Keratinocyte (primary cell): ENCODE measurements around the gene SVOPL. TPM values are rescaled to one million over a fixed set of nuclear protein-coding genes. Genes with fewer than 3 reads are reported as not detected.
"Not testable (repeated sequence)": the region's sequence is repeated elsewhere in the genome, so short reads cannot be mapped to it uniquely, and the experiment has no call there.

ENCODE experiments used
- DNase-seq: peaks from one replicate; pipeline ENCODE4 v3.0.0-alpha.2; 2011; ENCODE audit warnings: low read depth, missing footprints, low spot score
- FAIRE-seq: peaks from 2 replicates; lab custom pipeline; 2011; peaks lifted over from hg19 to GRCh38; lab: Jason Lieb, UNC
- H2AFZ ChIP-seq: 2 replicates; pipeline ENCODE4 v1.6.0; 2012; ENCODE audit warnings: low read length, control low read depth, inconsistent platforms; ENCODE audit not compliant: control insufficient read depth
- H3K27ac ChIP-seq: 2 replicates; pipeline ENCODE4 v1.5.1; 2011; ENCODE audit warnings: low read length; ENCODE audit not compliant: control insufficient read depth, insufficient read depth
- H3K27me3 ChIP-seq: 3 replicates; pipeline ENCODE4 v1.6.0; 2011; ENCODE audit warnings: low read length; ENCODE audit not compliant: control insufficient read depth, insufficient read depth; ENCODE audit errors: extremely low read depth
- H3K36me3 ChIP-seq, 2 experiments: 2 replicates in 1 of 2; 3 replicates in 1 of 2; pipeline ENCODE4 v1.5.1; 2011; ENCODE audit warnings: low read length in 2 of 2, mild to moderate bottlenecking in 1 of 2; ENCODE audit not compliant: control insufficient read depth in 2 of 2, insufficient read depth in 2 of 2; ENCODE audit errors: extremely low read depth in 1 of 2
- H3K4me1 ChIP-seq: 3 replicates; pipeline ENCODE4 v1.5.1; 2011; ENCODE audit warnings: low read length; ENCODE audit not compliant: control insufficient read depth, insufficient read depth; ENCODE audit errors: extremely low read depth
- H3K4me2 ChIP-seq: 3 replicates; pipeline ENCODE4 v1.6.0; 2011; ENCODE audit warnings: low read depth, low read length; ENCODE audit not compliant: control insufficient read depth, insufficient read depth; ENCODE audit errors: extremely low read depth
- H3K4me3 ChIP-seq, 3 experiments: fragments of 200-600 bp in 1 of 3; sonication (generic) in 1 of 3; 2 replicates in 2 of 3; 3 replicates in 1 of 3; pipeline ENCODE4 v1.5.1; 2011 to 2016; ENCODE audit warnings: low read length in 3 of 3, mild to moderate bottlenecking in 3 of 3, control low read depth in 2 of 3, inconsistent platforms in 1 of 3, low read depth in 1 of 3, mixed read lengths in 1 of 3, mixed run types in 1 of 3, moderate library complexity in 1 of 3; ENCODE audit not compliant: control insufficient read depth in 2 of 3, insufficient read depth in 2 of 3; ENCODE audit errors: extremely low read depth in 1 of 3
- H3K79me2 ChIP-seq: 2 replicates; pipeline ENCODE4 v1.6.0; 2012; ENCODE audit warnings: low read length; ENCODE audit not compliant: control insufficient read depth, insufficient read depth
- H3K9ac ChIP-seq: 3 replicates; pipeline ENCODE4 v1.6.0; 2011; ENCODE audit warnings: low read length; ENCODE audit not compliant: control insufficient read depth, insufficient read depth; ENCODE audit errors: extremely low read depth
- H3K9me1 ChIP-seq: 3 replicates; pipeline ENCODE4 v1.6.0; 2011; ENCODE audit warnings: low read length; ENCODE audit not compliant: control insufficient read depth, insufficient read depth; ENCODE audit errors: extremely low read depth
- H3K9me3 ChIP-seq: 2 replicates; pipeline ENCODE4 v1.5.1; 2012; ENCODE audit warnings: low read depth, low read length; ENCODE audit not compliant: control insufficient read depth
- H4K20me1 ChIP-seq: 3 replicates; pipeline ENCODE4 v1.6.0; 2011; ENCODE audit warnings: low read length; ENCODE audit not compliant: control insufficient read depth, insufficient read depth; ENCODE audit errors: extremely low read depth
- EZH2 ChIP-seq: IDR thresholded peaks from one replicate; pipeline ENCODE4 v1.6.1; 2012; ENCODE audit warnings: inconsistent platforms, mild to moderate bottlenecking, low read length, moderate library complexity
- dilution Hi-C: fragments of 300-500 bp; cut with MboI; formaldehyde crosslinking; loops from one replicate; pipeline ENCODE4 v1.7.0; 2020; ENCODE audit warnings: low sequenced_read_pairs; ENCODE audit not compliant: extremely low pct_ligation_motif_present
- polyA plus RNA-seq, 5 experiments: library from polyadenylated mRNA; depleted of rRNA in 3 of 5; stranded (reverse) in 3 of 5; stranded (forward) in 1 of 5; unstranded in 1 of 5; fragments of >200 nt; gene quantifications; 1 replicate in 1 of 5; 2 replicates in 3 of 5; 3 replicates in 1 of 5; pipeline versions ENCODE4 v1.2.1 to v1.2.3, GENCODE V29; 2011 to 2012; ENCODE audit warnings: missing spikeins in 2 of 5, low read depth in 1 of 5, low replicate concordance in 1 of 5
- TF ChIP-seq, protein P1 (sequence below), 3 experiments: IDR thresholded peaks in 1 of 3; conservative IDR thresholded peaks in 1 of 3; optimal IDR thresholded peaks in 1 of 3; 2 replicates in 2 of 3; 3 replicates in 1 of 3; pipeline versions ENCODE3 to v1.5.1; 2011; ENCODE audit warnings: low read length in 3 of 3, mild to moderate bottlenecking in 3 of 3, moderate library complexity in 2 of 3, control low read depth in 1 of 3, inconsistent platforms in 1 of 3; ENCODE audit not compliant: insufficient read depth in 2 of 3; ENCODE audit errors: extremely low read depth in 1 of 3

The SVOPL gene
- polyA plus RNA-seq, 1 donor (not counting 4 experiments of a cell fraction or from before 2014, with no cell fraction given): not detected

GRCh38 chr7:138698281-138698680 is 2.9 kb downstream of the SVOPL start:
- dilution Hi-C loops: no loop called here
- no peak overlapping the region for H3K4me2 ChIP-seq
- no peak overlapping the region for H3K9ac ChIP-seq
- FAIRE-seq (no peak), DNase-seq (no peak)
- H2AFZ ChIP-seq: no peak overlapping the region
- H3K9me1 ChIP-seq: no peaks in the 10 kb centered on the region
- no peaks in the 10 kb centered on the region for H3K27me3 ChIP-seq
- no peak overlapping the region for H3K4me3 ChIP-seq
- no peaks in the 10 kb centered on the region for H4K20me1 ChIP-seq
- H3K27ac ChIP-seq: no peak overlapping the region
- no peaks in the 10 kb centered on the region for H3K79me2 ChIP-seq
- no peaks in the 10 kb centered on the region for H3K9me3 ChIP-seq
- H3K36me3 ChIP-seq: no peaks in the 10 kb centered on the region
- no peaks in the 10 kb centered on the region for H3K4me1 ChIP-seq
- TF ChIP-seq EZH2: no peak

- Histone ChIP-seq H3K4me2 (no peak overlapping the region), H3K36me3 (no peaks in the 10 kb centered on the region), H3K9ac (no peak overlapping the region), H3K79me2 (no peaks in the 10 kb centered on the region), H3K9me3 (no peaks in the 10 kb centered on the region), H3K9me1 (no peaks in the 10 kb centered on the region), H3K4me1 (no peaks in the 10 kb centered on the region), H3K4me3 (no peak overlapping the region), H3K27me3 (no peaks in the 10 kb centered on the region), H4K20me1 (no peaks in the 10 kb centered on the region), H2AFZ (no peak overlapping the region), H3K27ac (no peak overlapping the region)
- dilution Hi-C loops: no loop called here
- DNase-seq: no peak
- TF ChIP-seq, protein P1, sequence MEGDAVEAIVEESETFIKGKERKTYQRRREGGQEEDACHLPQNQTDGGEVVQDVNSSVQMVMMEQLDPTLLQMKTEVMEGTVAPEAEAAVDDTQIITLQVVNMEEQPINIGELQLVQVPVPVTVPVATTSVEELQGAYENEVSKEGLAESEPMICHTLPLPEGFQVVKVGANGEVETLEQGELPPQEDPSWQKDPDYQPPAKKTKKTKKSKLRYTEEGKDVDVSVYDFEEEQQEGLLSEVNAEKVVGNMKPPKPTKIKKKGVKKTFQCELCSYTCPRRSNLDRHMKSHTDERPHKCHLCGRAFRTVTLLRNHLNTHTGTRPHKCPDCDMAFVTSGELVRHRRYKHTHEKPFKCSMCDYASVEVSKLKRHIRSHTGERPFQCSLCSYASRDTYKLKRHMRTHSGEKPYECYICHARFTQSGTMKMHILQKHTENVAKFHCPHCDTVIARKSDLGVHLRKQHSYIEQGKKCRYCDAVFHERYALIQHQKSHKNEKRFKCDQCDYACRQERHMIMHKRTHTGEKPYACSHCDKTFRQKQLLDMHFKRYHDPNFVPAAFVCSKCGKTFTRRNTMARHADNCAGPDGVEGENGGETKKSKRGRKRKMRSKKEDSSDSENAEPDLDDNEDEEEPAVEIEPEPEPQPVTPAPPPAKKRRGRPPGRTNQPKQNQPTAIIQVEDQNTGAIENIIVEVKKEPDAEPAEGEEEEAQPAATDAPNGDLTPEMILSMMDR (optimal IDR thresholded peaks at IDR 0.05 in 1 of 3, IDR thresholded peaks at IDR 0.05 in 1 of 3, conservative IDR thresholded peaks at IDR 0.05 in 1 of 3; ENCODE audit: extremely low read depth in 1 of 3, insufficient read depth in 2 of 3, low read length in 3 of 3): no peak
- TF ChIP-seq EZH2: no peak
- no peak for FAIRE-seq
Measured at GRCh38 chr7:138697535-138698182, 3.5 kb downstream of the SVOPL start.

GRCh38 chr7:138695776-138696175 is 5.4 kb downstream of the SVOPL start:
- FAIRE-seq, H3K4me2 ChIP-seq, H4K20me1 ChIP-seq, H3K79me2 ChIP-seq, DNase-seq, H3K27me3 ChIP-seq, H2AFZ ChIP-seq, H3K9me3 ChIP-seq, H3K4me1 ChIP-seq, H3K4me3 ChIP-seq, H3K9me1 ChIP-seq, H3K36me3 ChIP-seq, H3K27ac ChIP-seq, H3K9ac ChIP-seq, dilution Hi-C loops: not testable (repeated sequence)
